Coronary artery (tissue), 2 donors: ENCODE measurements around the gene BTF3.

Source experiments
- DNase-seq: peaks from one replicate; pipeline ENCODE4 v3.0.0-alpha.2; 2017; ENCODE audit warnings: low spot score
- H3K27ac ChIP-seq, 2 donors: fragments of 200-600 bp; sonication (generic); one replicate each; pipeline ENCODE4 v1.5.1; 2016 to 2019
- H3K4me3 ChIP-seq: fragments of 200-600 bp; sonication (generic); 2 replicates; pipeline ENCODE4 v1.5.1; 2016; ENCODE audit warnings: mild to moderate bottlenecking, moderate library complexity
- CTCF ChIP-seq: fragments of 200-600 bp; sonication (generic); IDR thresholded peaks from one replicate; pipeline ENCODE4 v1.5.1; 2019; ENCODE audit warnings: antibody characterized with exemption

Gene BTF3

GRCh38 chr5:73528248-73528647 is 30.0 kb downstream of the BTF3 start:
- Histone ChIP-seq H3K4me3 (no peak overlapping the region), H3K27ac (no peak overlapping the region)
- no peak for TF ChIP-seq CTCF
- DNase-seq: no peak

GRCh38 chr5:73529081-73529480 is 30.8 kb downstream of the BTF3 start:
- Histone ChIP-seq H3K27ac (no peak overlapping the region), H3K4me3 (no peak overlapping the region)
- DNase-seq: no peak
- no peak for TF ChIP-seq CTCF

- no peak for DNase-seq
- no peak overlapping the region for H3K4me3 ChIP-seq
- H3K27ac ChIP-seq: no peak overlapping the region
- no peak for TF ChIP-seq CTCF
Observed at GRCh38 chr5:73531356-73531755, 33.1 kb downstream of the BTF3 start.

GRCh38 chr5:73532195-73532594 is 34.0 kb downstream of the BTF3 start:
- Histone ChIP-seq H3K4me3 (no peak overlapping the region), H3K27ac (no peak overlapping the region)
- DNase-seq: no peak
- TF ChIP-seq CTCF: no peak

GRCh38 chr5:73534011-73534644 is 35.9 kb downstream of the BTF3 start:
- Histone ChIP-seq H3K27ac (no peak overlapping the region), H3K4me3 (no peak overlapping the region)
- no peak for DNase-seq
- no peak for TF ChIP-seq CTCF

- no peak for TF ChIP-seq CTCF
- H3K27ac ChIP-seq: no peak overlapping the region
- H3K4me3 ChIP-seq: no peak overlapping the region
- DNase-seq: no peak
Observed at GRCh38 chr5:73534971-73535370, 36.7 kb downstream of the BTF3 start.

GRCh38 chr5:73539730-73540129 is 41.5 kb downstream of the BTF3 start:
- DNase-seq: no peak
- TF ChIP-seq CTCF: no peak
- Histone ChIP-seq H3K4me3 (no peak overlapping the region), H3K27ac (no peak overlapping the region)
